Esophagus muscularis mucosa (tissue), 4 donors: ENCODE data around the gene UNC13B. TPM values are rescaled to one million over a fixed set of nuclear protein-coding genes. Genes with fewer than 3 reads are reported as not detected.

Source experiments
- DNase-seq: peaks from one replicate; pipeline ENCODE4 v3.0.0-alpha.2; 2017; ENCODE audit errors: extremely low spot score
- H3K27ac ChIP-seq, 4 donors: fragments of 200-600 bp; sonication (generic); replicated peaks in 1 of 4; 1 replicate in 3 of 4; 2 replicates in 1 of 4; pipeline ENCODE4 v1.5.1; 2016 to 2019; ENCODE audit warnings: mild to moderate bottlenecking in 1 of 4
- H3K27me3 ChIP-seq, 4 donors: fragments of 200-600 bp; sonication (generic); one replicate each; pipeline versions ENCODE4 v1.5.1 to v1.6.0; 2016 to 2019
- H3K36me3 ChIP-seq, 4 donors: fragments of 200-600 bp; sonication (generic); one replicate each; pipeline ENCODE4 v1.5.1; 2016 to 2019
- H3K4me1 ChIP-seq, 4 donors: fragments of 200-600 bp; sonication (generic); one replicate each; pipeline ENCODE4 v1.5.1; 2016 to 2019
- H3K4me3 ChIP-seq, 4 donors: fragments of 200-600 bp; sonication (generic); 1 replicate in 2 of 4; 2 replicates in 2 of 4; pipeline ENCODE4 v1.5.1; 2016 to 2019; ENCODE audit warnings: mild to moderate bottlenecking in 4 of 4, moderate library complexity in 1 of 4
- H3K9me3 ChIP-seq, 4 donors: fragments of 200-600 bp; sonication (generic); 1 replicate in 3 of 4; 2 replicates in 1 of 4; pipeline ENCODE4 v1.5.1; 2016 to 2019
- CTCF ChIP-seq, 3 experiments: fragments of 200-600 bp in 2 of 3; fragments of 450-650 bp in 1 of 3; sonication (generic) in 2 of 3; IDR thresholded peaks; one replicate each; pipeline ENCODE4 v1.5.1; 2017 to 2019; ENCODE audit warnings: antibody characterized with exemption in 3 of 3, mild to moderate bottlenecking in 2 of 3, moderate library complexity in 1 of 3
- EP300 ChIP-seq: sonication (generic); formaldehyde crosslinking; IDR thresholded peaks from one replicate; pipeline ENCODE4 v1.6.1; 2017; ENCODE audit warnings: antibody characterized with exemption
- POLR2A ChIP-seq: fragments of 450-650 bp; IDR thresholded peaks from one replicate; pipeline ENCODE4 v1.6.1; 2017; ENCODE audit warnings: antibody characterized with exemption, moderate library complexity, mild to moderate bottlenecking, low read depth
- POLR2AphosphoS5 ChIP-seq, 2 donors: sonication (generic); formaldehyde crosslinking; IDR thresholded peaks; one replicate each; pipeline ENCODE4 v1.6.1; 2017; ENCODE audit warnings: antibody characterized with exemption in 2 of 2
- WGBS: methylation state at CpG from one replicate; pipeline ENCODE4 v1.1.5; 2018; 5-methylcytosine and 5-hydroxymethylcytosine counted together
- intact Hi-C: fragments of 100-400 bp; cut with DNase I; formaldehyde crosslinking; loops from one replicate; pipeline ENCODE4 v1.15.1; 2023
- total RNA-seq, 4 donors: library from RNA; depleted of rRNA; stranded (reverse); fragments of >200 nt; gene quantifications; one replicate each; pipeline versions ENCODE4 v1.1.0 to v1.2.1, GENCODE V29; 2016

The UNC13B gene
- total RNA-seq, 4 donors from 2014 or later: 21.9 to 30.7 (median 28.7) TPM

GRCh38 chr9:35367451-35367850, 205.6 kb downstream of the UNC13B start:
- Histone ChIP-seq H3K4me3 (no peak overlapping the region), H3K36me3 (peaks cover 17 to 41% (median 25%) of the 10 kb centered on the region in 4 donors), H3K27me3 (no peaks in the 10 kb centered on the region), H3K9me3 (no peaks in the 10 kb centered on the region), H3K27ac (no peak overlapping the region), H3K4me1 (peaks cover 0 to 12% (median 0%) of the 10 kb centered on the region in 4 donors)
- intact Hi-C loops: no loop called here
- WGBS: 53% methylated on average over 2 of the region's 2 CpGs
- TF ChIP-seq POLR2A: no peak
- DNase-seq: no peak

- WGBS: 89% methylated on average over 5 of the region's 5 CpGs
- peaks cover 23 to 47% (median 31%) of the 10 kb centered on the region in 4 donors for H3K36me3 ChIP-seq
These were observed 208.4 kb downstream of the UNC13B start for GRCh38 chr9:35370241-35370640.

GRCh38 chr9:35374436-35374835, 212.6 kb downstream of the UNC13B start:
- Histone ChIP-seq H3K27ac (no peak overlapping the region), H3K9me3 (no peaks in the 10 kb centered on the region), H3K36me3 (peaks cover 31 to 75% (median 45%) of the 10 kb centered on the region in 4 donors), H3K4me3 (no peak overlapping the region), H3K4me1 (no peaks in the 10 kb centered on the region), H3K27me3 (no peaks in the 10 kb centered on the region)
- no peak for DNase-seq
- TF ChIP-seq CTCF (IDR thresholded peaks at IDR 0.05) (no peak), POLR2AphosphoS5 (IDR thresholded peaks at IDR 0.05) (no peak), EP300 (no peak), POLR2A (no peak)
- intact Hi-C loops: no loop called here

More at GRCh38 chr9:35370241-35370640, 208.4 kb downstream of the UNC13B start:
- Histone ChIP-seq H3K4me1 (peaks cover 0 to 4% (median 0%) of the 10 kb centered on the region in 4 donors), H3K27ac (no peak overlapping the region), H3K4me3 (no peak overlapping the region), H3K9me3 (no peaks in the 10 kb centered on the region), H3K27me3 (no peaks in the 10 kb centered on the region)
- intact Hi-C loops: no loop called here
- no peak for DNase-seq
- TF ChIP-seq POLR2A (no peak), POLR2AphosphoS5 (IDR thresholded peaks at IDR 0.05) (no peak), CTCF (IDR thresholded peaks at IDR 0.05) (no peak), EP300 (no peak)

GRCh38 chr9:35374910-35375309, 213.1 kb downstream of the UNC13B start:
- intact Hi-C loops: no loop called here
- no peak for TF ChIP-seq POLR2A
- no peak for TF ChIP-seq CTCF (IDR thresholded peaks at IDR 0.05)
- no peak for TF ChIP-seq POLR2AphosphoS5 (IDR thresholded peaks at IDR 0.05)
- TF ChIP-seq EP300: no peak
- H3K27ac ChIP-seq: no peak overlapping the region
- H3K9me3 ChIP-seq: no peaks in the 10 kb centered on the region
- WGBS: 92% methylated on average over 5 of the region's 5 CpGs
- DNase-seq: no peak
- peaks cover 30 to 73% (median 42%) of the 10 kb centered on the region in 4 donors for H3K36me3 ChIP-seq
- H3K4me3 ChIP-seq: no peak overlapping the region
- no peaks in the 10 kb centered on the region for H3K4me1 ChIP-seq
- H3K27me3 ChIP-seq: no peaks in the 10 kb centered on the region

- H3K27ac ChIP-seq: no peak overlapping the region
- H3K9me3 ChIP-seq: no peaks in the 10 kb centered on the region
- intact Hi-C loops: loop anchor here (10.0 kb wide), 1 partner anchor 265 kb away; the partner anchor contains the start of gene ATOSB
- no peaks in the 10 kb centered on the region for H3K27me3 ChIP-seq
- H3K4me3 ChIP-seq: no peak overlapping the region
- peaks cover 36 to 94% (median 63%) of the 10 kb centered on the region in 4 donors for H3K36me3 ChIP-seq
- no peaks in the 10 kb centered on the region for H3K4me1 ChIP-seq
- TF ChIP-seq POLR2AphosphoS5 (IDR thresholded peaks at IDR 0.05) (no peak), POLR2A (no peak), EP300 (no peak), CTCF (IDR thresholded peaks at IDR 0.05) (no peak)
- WGBS: 89% methylated on average over 4 of the region's 4 CpGs
- DNase-seq: no peak
These were observed 218.2 kb downstream of the UNC13B start for GRCh38 chr9:35380039-35380438.
